K562 (cell line): Measurements from ENCODE around the gene GLTPD2. TPM values are rescaled to one million over a fixed set of nuclear protein-coding genes. Genes with fewer than 3 reads are reported as not detected.
A peak's percentile ranks its signal among the peaks of the same experiment; 100 is the strongest.

Experiments
- BRF1 ChIP-seq: IDR thresholded peaks from 3 replicates; pipeline ENCODE4 v1.6.1; 2011; ENCODE audit warnings: borderline replicate concordance, mild to moderate bottlenecking; ENCODE audit not compliant: insufficient read length; ENCODE audit errors: extremely low read depth
- CBX3 ChIP-seq, 2 experiments: IDR thresholded peaks; 1 replicate in 1 of 2; 2 replicates in 1 of 2; pipeline ENCODE4 v1.6.1; 2012; ENCODE audit warnings: inconsistent platforms in 2 of 2, low read length in 2 of 2, borderline replicate concordance in 1 of 2, control low read depth in 1 of 2
- CCNT2 ChIP-seq: IDR thresholded peaks from 2 replicates; pipeline ENCODE4 v1.6.1; 2011; ENCODE audit warnings: borderline replicate concordance, low read depth, mild to moderate bottlenecking, moderate library complexity, mixed read lengths, low read length; ENCODE audit not compliant: insufficient read length; ENCODE audit errors: extremely low read depth
- ESRRB ChIP-seq: fragments of 250-450 bp; sonication (Bioruptor Pico); IDR thresholded peaks from 2 replicates; pipeline ENCODE4 v1.5.0; 2020; ENCODE audit warnings: mild to moderate bottlenecking, moderate library complexity, borderline replicate concordance
- KLF1 ChIP-seq: fragments of 450-650 bp; IDR thresholded peaks from 2 replicates; pipeline ENCODE4 v1.6.1; 2016; ENCODE audit warnings: missing genetic modification characterization, missing compliant biosample characterization
- NR1H2 ChIP-seq: sonication (generic); formaldehyde crosslinking; IDR thresholded peaks from 2 replicates; pipeline ENCODE4 v1.4.0; 2020; ENCODE audit warnings: mild to moderate bottlenecking, missing genetic modification reagents
- XRCC4 ChIP-seq: IDR thresholded peaks from one replicate; pipeline ENCODE4 v1.6.1; 2011; ENCODE audit not compliant: insufficient read depth, insufficient read length; ENCODE audit errors: extremely low read depth
- polyA plus RNA-seq, 8 experiments: library from polyadenylated mRNA; depleted of rRNA in 4 of 8; stranded (reverse) in 5 of 8; unstranded in 3 of 8; fragments of >200 nt; fragmentation: Nextera tagmentation in 2 of 8; fragmentation: Illumina TruSeq in 1 of 8; extraction: Ambion mirVana in 2 of 8; extraction: Trizol in 1 of 8; gene quantifications; 2 replicates each; pipeline versions ENCODE4 v1.2.1 to v1.2.3, GENCODE V29; 2011 to 2014; ENCODE audit warnings: inconsistent platforms in 1 of 8, missing spikeins in 1 of 8
- total RNA-seq, 7 experiments: library from RNA; depleted of rRNA in 6 of 7; stranded (reverse); fragments of >200 nt in 6 of 7; fragmentation: Illumina TruSeq in 2 of 7; extraction: Trizol in 2 of 7; gene quantifications; 2 replicates each; pipeline versions ENCODE4 v1.2.1 to v1.2.3, GENCODE V29; 2011 to 2021; ENCODE audit warnings: low replicate concordance in 1 of 7
- TF ChIP-seq, protein P1 (sequence below), 2 experiments: fragments of 450-650 bp in 1 of 2; IDR thresholded peaks; 2 replicates each; pipeline ENCODE4 v1.6.1; 2011 to 2017; ENCODE audit warnings: low read depth in 2 of 2, antibody characterized with exemption in 1 of 2, borderline replicate concordance in 1 of 2, low read length in 1 of 2, mild to moderate bottlenecking in 1 of 2, mixed read lengths in 1 of 2; ENCODE audit not compliant: control insufficient read depth in 1 of 2
- TF ChIP-seq, protein P2 (sequence below): fragments of 200-800 bp; sonication (Bioruptor generic); IDR thresholded peaks from 2 replicates; pipeline ENCODE4 v1.6.1; 2016; ENCODE audit warnings: missing genetic modification characterization, missing compliant biosample characterization
- TF ChIP-seq, protein P3 (sequence below): sonication (generic); formaldehyde crosslinking; IDR thresholded peaks from 2 replicates; pipeline ENCODE4 v1.8.1; 2023; ENCODE audit warnings: missing genetic modification reagents, mild to moderate bottlenecking, borderline replicate concordance

The GLTPD2 gene
- total and polyA plus RNA-seq, 9 of the 15 experiments (the other 6 are each of a cell fraction or from before 2014, with no cell fraction given): not detected

DNA sequence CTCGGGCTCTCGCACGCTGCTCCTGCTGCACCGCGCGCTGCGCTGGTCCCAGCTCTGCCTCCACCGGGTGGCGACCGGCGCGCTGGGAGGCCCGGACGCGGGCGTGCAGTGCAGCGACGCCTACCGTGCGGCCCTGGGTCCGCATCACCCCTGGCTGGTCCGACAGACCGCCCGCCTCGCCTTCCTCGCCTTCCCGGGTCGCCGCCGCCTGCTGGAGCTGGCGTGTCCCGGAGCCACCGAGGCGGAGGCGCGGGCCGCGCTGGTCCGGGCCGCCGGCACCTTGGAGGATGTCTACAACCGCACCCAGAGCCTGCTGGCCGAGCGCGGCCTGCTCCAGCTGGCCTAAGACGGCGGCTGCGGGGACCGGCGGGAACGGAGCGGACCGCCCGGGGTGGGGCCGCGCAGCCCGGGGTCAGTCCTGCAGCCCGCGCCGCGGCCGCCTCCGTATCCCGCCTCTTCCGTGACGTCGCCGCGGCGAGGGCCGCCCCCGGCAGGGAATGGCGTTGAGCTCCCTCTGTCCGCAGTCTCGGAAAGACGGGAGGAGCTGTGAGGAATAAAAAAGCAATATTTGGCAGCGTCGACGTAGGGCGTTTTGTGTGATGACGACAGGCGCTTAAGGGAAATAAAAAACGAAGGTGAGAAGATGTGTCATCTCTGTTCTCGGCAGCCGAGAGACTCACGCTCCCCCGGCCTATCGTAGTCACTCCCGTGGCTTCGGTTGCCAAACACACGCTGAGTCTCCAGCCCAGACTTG is 1.4 kb downstream of the GLTPD2 start (continued):
- TF ChIP-seq, protein P1, sequence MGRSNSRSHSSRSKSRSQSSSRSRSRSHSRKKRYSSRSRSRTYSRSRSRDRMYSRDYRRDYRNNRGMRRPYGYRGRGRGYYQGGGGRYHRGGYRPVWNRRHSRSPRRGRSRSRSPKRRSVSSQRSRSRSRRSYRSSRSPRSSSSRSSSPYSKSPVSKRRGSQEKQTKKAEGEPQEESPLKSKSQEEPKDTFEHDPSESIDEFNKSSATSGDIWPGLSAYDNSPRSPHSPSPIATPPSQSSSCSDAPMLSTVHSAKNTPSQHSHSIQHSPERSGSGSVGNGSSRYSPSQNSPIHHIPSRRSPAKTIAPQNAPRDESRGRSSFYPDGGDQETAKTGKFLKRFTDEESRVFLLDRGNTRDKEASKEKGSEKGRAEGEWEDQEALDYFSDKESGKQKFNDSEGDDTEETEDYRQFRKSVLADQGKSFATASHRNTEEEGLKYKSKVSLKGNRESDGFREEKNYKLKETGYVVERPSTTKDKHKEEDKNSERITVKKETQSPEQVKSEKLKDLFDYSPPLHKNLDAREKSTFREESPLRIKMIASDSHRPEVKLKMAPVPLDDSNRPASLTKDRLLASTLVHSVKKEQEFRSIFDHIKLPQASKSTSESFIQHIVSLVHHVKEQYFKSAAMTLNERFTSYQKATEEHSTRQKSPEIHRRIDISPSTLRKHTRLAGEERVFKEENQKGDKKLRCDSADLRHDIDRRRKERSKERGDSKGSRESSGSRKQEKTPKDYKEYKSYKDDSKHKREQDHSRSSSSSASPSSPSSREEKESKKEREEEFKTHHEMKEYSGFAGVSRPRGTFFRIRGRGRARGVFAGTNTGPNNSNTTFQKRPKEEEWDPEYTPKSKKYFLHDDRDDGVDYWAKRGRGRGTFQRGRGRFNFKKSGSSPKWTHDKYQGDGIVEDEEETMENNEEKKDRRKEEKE (IDR thresholded peaks at IDR 0.05; ENCODE audit: borderline replicate concordance in 1 of 2, control insufficient read depth in 1 of 2, low read depth in 2 of 2, low read length in 1 of 2): no peak
- TF ChIP-seq, protein P2, sequence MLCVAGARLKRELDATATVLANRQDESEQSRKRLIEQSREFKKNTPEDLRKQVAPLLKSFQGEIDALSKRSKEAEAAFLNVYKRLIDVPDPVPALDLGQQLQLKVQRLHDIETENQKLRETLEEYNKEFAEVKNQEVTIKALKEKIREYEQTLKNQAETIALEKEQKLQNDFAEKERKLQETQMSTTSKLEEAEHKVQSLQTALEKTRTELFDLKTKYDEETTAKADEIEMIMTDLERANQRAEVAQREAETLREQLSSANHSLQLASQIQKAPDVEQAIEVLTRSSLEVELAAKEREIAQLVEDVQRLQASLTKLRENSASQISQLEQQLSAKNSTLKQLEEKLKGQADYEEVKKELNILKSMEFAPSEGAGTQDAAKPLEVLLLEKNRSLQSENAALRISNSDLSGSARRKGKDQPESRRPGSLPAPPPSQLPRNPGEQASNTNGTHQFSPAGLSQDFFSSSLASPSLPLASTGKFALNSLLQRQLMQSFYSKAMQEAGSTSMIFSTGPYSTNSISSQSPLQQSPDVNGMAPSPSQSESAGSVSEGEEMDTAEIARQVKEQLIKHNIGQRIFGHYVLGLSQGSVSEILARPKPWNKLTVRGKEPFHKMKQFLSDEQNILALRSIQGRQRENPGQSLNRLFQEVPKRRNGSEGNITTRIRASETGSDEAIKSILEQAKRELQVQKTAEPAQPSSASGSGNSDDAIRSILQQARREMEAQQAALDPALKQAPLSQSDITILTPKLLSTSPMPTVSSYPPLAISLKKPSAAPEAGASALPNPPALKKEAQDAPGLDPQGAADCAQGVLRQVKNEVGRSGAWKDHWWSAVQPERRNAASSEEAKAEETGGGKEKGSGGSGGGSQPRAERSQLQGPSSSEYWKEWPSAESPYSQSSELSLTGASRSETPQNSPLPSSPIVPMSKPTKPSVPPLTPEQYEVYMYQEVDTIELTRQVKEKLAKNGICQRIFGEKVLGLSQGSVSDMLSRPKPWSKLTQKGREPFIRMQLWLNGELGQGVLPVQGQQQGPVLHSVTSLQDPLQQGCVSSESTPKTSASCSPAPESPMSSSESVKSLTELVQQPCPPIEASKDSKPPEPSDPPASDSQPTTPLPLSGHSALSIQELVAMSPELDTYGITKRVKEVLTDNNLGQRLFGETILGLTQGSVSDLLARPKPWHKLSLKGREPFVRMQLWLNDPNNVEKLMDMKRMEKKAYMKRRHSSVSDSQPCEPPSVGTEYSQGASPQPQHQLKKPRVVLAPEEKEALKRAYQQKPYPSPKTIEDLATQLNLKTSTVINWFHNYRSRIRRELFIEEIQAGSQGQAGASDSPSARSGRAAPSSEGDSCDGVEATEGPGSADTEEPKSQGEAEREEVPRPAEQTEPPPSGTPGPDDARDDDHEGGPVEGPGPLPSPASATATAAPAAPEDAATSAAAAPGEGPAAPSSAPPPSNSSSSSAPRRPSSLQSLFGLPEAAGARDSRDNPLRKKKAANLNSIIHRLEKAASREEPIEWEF: no peak
- TF ChIP-seq CBX3 (IDR thresholded peaks at IDR 0.05; ENCODE audit: borderline replicate concordance in 1 of 2, low read length in 2 of 2): 0 out of 3 replicates have a peak, but pooled peaks of 1 of the 2 experiments have one; percentile 25
- TF ChIP-seq BRF1: no peak
- TF ChIP-seq ESRRB: no peak
- no peak for TF ChIP-seq XRCC4
- TF ChIP-seq CCNT2: no peak
- TF ChIP-seq, protein P3, sequence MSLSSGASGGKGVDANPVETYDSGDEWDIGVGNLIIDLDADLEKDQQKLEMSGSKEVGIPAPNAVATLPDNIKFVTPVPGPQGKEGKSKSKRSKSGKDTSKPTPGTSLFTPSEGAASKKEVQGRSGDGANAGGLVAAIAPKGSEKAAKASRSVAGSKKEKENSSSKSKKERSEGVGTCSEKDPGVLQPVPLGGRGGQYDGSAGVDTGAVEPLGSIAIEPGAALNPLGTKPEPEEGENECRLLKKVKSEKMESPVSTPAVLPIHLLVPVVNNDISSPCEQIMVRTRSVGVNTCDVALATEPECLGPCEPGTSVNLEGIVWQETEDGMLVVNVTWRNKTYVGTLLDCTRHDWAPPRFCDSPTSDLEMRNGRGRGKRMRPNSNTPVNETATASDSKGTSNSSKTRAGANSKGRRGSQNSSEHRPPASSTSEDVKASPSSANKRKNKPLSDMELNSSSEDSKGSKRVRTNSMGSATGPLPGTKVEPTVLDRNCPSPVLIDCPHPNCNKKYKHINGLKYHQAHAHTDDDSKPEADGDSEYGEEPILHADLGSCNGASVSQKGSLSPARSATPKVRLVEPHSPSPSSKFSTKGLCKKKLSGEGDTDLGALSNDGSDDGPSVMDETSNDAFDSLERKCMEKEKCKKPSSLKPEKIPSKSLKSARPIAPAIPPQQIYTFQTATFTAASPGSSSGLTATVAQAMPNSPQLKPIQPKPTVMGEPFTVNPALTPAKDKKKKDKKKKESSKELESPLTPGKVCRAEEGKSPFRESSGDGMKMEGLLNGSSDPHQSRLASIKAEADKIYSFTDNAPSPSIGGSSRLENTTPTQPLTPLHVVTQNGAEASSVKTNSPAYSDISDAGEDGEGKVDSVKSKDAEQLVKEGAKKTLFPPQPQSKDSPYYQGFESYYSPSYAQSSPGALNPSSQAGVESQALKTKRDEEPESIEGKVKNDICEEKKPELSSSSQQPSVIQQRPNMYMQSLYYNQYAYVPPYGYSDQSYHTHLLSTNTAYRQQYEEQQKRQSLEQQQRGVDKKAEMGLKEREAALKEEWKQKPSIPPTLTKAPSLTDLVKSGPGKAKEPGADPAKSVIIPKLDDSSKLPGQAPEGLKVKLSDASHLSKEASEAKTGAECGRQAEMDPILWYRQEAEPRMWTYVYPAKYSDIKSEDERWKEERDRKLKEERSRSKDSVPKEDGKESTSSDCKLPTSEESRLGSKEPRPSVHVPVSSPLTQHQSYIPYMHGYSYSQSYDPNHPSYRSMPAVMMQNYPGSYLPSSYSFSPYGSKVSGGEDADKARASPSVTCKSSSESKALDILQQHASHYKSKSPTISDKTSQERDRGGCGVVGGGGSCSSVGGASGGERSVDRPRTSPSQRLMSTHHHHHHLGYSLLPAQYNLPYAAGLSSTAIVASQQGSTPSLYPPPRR (CRISPR knock-in tag): no peak
- no peak for TF ChIP-seq NR1H2
- TF ChIP-seq KLF1: peak; percentile 75; the same call in 1 of the 2 replicates
